Kidney epithelial cell (primary cell): ENCODE results near the gene ACTN4. TPM values are rescaled to one million over a fixed set of nuclear protein-coding genes. Genes with fewer than 3 reads are reported as not detected.

Source experiments
- DNase-seq: peaks from one replicate; pipeline ENCODE4 v3.0.0-alpha.2; 2010; ENCODE audit warnings: low read depth
- H3K27me3 ChIP-seq: 2 replicates; pipeline ENCODE4 v1.6.0; 2011; ENCODE audit warnings: low read length; ENCODE audit not compliant: control insufficient read depth, insufficient read depth
- H3K36me3 ChIP-seq: 2 replicates; pipeline ENCODE4 v1.5.1; 2011; ENCODE audit warnings: low read length; ENCODE audit not compliant: control insufficient read depth, insufficient read depth
- H3K4me3 ChIP-seq: 2 replicates; pipeline ENCODE4 v1.5.1; 2011; ENCODE audit warnings: low read depth, mild to moderate bottlenecking, control low read depth, low read length
- total RNA-seq: library from RNA; depleted of rRNA; stranded (reverse); fragments of >200 nt; gene quantifications from 2 replicates; pipeline ENCODE4 v1.2.3, GENCODE V29; 2015
- TF ChIP-seq, protein P1 (sequence below): IDR thresholded peaks from 2 replicates; pipeline ENCODE4 v1.5.1; 2011; ENCODE audit warnings: mild to moderate bottlenecking, moderate library complexity, low read length, control low read depth, inconsistent platforms; ENCODE audit not compliant: insufficient read depth, poor library complexity, severe bottlenecking

ACTN4 gene
- total RNA-seq, 1 donor from 2014 or later: 821 TPM

DNA sequence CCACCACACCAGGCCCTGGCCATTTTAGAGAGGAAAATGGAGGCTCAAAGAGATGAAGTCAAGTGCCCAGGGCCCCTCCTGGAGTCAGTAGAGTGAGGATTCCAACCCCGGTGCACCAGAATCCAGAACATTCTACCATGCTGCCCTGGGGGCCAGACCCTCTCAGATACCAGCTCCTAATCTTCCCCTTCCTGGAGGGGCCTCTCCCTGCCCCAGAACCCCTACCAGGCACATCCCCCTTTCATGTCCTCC is 85.7 kb downstream of the ACTN4 start:
- peaks cover 2% of the 10 kb centered on the region for H3K27me3 ChIP-seq
- TF ChIP-seq, protein P1, sequence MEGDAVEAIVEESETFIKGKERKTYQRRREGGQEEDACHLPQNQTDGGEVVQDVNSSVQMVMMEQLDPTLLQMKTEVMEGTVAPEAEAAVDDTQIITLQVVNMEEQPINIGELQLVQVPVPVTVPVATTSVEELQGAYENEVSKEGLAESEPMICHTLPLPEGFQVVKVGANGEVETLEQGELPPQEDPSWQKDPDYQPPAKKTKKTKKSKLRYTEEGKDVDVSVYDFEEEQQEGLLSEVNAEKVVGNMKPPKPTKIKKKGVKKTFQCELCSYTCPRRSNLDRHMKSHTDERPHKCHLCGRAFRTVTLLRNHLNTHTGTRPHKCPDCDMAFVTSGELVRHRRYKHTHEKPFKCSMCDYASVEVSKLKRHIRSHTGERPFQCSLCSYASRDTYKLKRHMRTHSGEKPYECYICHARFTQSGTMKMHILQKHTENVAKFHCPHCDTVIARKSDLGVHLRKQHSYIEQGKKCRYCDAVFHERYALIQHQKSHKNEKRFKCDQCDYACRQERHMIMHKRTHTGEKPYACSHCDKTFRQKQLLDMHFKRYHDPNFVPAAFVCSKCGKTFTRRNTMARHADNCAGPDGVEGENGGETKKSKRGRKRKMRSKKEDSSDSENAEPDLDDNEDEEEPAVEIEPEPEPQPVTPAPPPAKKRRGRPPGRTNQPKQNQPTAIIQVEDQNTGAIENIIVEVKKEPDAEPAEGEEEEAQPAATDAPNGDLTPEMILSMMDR: no peak
- DNase-seq: no peak
- no peak overlapping the region for H3K4me3 ChIP-seq
- peaks cover 1% of the 10 kb centered on the region for H3K36me3 ChIP-seq

DNA sequence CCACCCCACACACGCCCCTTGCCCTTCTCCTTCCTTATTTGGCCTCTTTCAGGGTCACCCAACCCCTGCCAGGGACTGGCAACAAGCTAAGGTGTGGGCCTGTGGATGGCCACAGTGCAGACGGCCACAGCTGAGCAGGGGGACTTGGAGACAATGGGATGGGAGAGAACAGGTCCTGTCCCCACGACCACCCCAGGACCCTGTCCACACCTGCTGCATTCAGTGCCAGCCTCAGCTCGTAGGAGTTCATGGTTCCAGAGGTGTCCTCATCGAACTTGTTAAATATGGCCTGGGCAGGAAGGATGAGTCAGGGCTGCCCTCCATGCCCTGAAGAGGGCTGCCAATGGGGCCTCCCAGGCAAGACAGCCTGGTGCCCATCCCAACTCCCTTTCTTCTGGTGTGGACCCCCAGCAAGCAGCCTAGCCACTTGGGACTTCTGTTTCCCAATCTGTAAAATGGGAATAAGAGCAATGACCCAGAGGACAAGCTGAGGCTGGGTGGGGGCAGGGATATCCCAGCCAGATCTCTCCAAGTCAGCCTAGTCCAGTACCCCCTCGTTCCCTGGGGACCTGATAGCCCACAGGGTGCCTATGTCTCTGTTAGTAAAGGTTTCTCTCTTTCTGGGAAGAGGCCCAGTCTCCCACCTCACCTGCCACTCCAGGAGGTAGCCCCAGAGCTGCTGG is 86.2 kb downstream of the ACTN4 start:
- TF ChIP-seq, protein P1: no peak
- Histone ChIP-seq H3K4me3 (no peak overlapping the region), H3K36me3 (peaks cover 1% of the 10 kb centered on the region), H3K27me3 (peaks cover 2% of the 10 kb centered on the region)
- DNase-seq: no peak

DNA sequence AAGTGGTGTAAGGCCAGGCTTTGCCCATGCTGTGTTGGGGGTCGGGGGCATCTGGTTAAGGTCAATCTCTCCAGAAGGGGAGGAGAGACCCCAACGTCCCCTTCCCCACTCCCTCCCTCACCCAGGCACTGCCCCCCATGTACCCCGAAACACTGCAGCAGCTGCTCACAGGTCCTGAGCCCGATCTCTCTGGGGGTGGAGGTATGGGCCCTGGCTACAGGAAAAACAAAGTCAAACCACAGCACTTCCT is 86.7 kb downstream of the ACTN4 start:
- H3K4me3 ChIP-seq: no peak overlapping the region
- DNase-seq: no peak
- TF ChIP-seq, protein P1: no peak

DNA sequence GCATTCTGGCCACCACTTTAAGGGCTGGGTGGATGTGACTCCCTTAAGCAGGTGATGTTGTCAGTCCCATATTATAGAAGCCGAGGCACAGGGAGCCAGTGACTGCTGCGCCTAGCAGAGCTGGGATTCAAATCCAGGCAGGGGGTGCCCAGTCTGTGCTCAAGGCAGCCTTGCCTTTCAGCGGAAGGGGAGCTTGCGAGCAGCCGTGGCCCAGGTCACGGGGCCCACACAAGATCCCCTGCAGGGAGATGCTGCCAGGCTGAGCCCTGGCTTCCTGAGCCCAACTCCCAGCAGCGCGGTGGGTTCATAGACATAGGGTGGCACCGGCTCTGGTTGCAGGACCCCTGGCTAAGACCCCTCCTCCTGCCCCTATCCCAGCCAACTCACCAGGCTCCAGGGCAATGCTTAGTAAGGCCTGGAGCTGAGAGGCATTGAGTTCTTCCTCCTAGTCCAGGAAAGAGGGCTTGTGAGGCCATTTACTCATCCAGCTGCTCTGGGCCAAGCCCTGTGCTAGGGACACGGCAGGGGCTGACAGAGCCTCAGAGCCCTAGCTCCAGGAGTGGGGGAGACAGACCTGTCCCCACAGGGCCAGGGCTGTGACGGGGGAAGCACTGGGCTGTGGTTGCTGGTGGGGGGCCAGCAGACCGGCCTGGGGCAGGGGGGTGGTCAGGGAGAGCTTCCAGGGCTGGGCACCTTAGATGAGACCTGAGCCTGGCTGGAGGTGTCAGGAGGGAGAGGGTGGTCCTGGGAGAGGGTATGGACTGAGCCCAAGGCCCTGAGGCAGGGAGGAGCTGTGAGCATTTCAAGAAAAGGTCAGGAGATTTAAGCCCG is 87.2 kb downstream of the ACTN4 start:
- H3K36me3 ChIP-seq: peaks cover 1% of the 10 kb centered on the region
- no peak for DNase-seq
- no peak overlapping the region for H3K4me3 ChIP-seq
- peaks cover 2% of the 10 kb centered on the region for H3K27me3 ChIP-seq
- TF ChIP-seq, protein P1: no peak

More for the DNA sequence above, 86.7 kb downstream of the ACTN4 start:
- Histone ChIP-seq H3K36me3 (peaks cover 1% of the 10 kb centered on the region), H3K27me3 (peaks cover 2% of the 10 kb centered on the region)

DNA sequence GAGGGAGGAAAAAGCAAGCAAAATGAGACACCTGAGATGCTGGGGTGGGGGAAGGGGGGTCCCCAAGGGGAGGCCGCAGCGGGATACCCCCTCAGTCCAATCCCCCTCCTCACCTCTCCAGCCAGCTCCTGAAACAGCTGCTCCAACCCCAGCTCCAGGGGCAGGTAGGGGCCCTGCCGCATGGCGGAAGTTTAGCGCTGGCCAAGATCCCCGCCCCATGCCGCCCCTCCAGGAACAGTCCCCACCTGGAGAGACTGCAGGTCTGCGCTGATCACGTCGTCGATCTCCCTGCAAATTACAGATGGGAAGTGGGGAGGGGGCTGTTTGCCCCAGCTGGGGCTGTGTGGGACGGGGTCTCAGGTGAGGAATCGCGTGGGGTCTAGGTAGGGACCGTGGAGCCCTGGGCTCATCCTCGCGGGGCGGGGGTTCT is 87.8 kb downstream of the ACTN4 start:
- no peak for DNase-seq
- H3K36me3 ChIP-seq: peaks cover 1% of the 10 kb centered on the region
- H3K4me3 ChIP-seq: peak overlapping the region; percentile 7
- peaks cover 2% of the 10 kb centered on the region for H3K27me3 ChIP-seq
- TF ChIP-seq, protein P1: no peak

DNA sequence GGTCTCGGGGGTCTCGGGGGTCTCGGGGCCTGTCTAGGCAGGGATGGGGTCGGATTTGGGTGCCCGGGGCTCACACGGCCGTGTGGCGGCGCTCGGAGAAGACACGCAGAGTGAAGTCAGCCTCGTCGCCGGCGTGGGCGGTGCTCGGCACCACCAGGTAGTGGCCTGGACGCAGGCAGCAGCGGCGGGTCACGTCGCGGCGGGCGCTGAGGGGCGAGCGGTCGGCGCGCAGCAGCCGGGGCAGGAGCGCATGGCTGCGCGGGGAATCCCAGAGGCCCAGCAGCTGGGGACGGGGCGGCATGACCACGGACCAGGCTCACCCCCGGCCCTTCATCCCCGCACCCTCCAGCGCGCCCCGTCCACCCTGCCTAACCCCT is 88.6 kb downstream of the ACTN4 start:
- Histone ChIP-seq H3K36me3 (no peaks in the 10 kb centered on the region), H3K4me3 (peak overlapping the region; percentile 32), H3K27me3 (peaks cover 2% of the 10 kb centered on the region)
- DNase-seq: no peak
- TF ChIP-seq, protein P1: no peak
